ENCODE data around the gene CPED1. TPM values are rescaled to one million over a fixed set of nuclear protein-coding genes. Genes with fewer than 3 reads are reported as not detected.

CPED1 gene
- total and polyA plus RNA-seq, 4 experiments from 2014 or later, result 0.32 TPM; not detected in 3

GRCh38 chr7:121011401-121011800, 22.9 kb downstream of the CPED1 start:
- H3K4me1 Mint-ChIP-seq, result no peaks in the 10 kb centered on the region
- H3K4me3 ChIP-seq (ENCODE audit: low read length in 2 of 2), result no peak overlapping the region
- no peaks in the 10 kb centered on the region for H3K27me3 ChIP-seq (ENCODE audit: insufficient read depth, low read length)
- no peaks in the 10 kb centered on the region for H3K9me3 ChIP-seq (ENCODE audit: control insufficient read depth in 1 of 2, low read length in 2 of 2)
- H3K4me3 Mint-ChIP-seq, result no peak overlapping the region
- CTCF ChIA-PET (ENCODE audit: partially characterized antibody), result no interaction called here
- peaks cover 0 to 2% (median 0%) of the 10 kb centered on the region in 8 donors for H3K9me3 Mint-ChIP-seq
- no peak overlapping the region for H3K27ac ChIP-seq (ENCODE audit: low read depth, low read length)
- no peaks in the 10 kb centered on the region for H3K36me3 ChIP-seq (ENCODE audit: insufficient read depth, low read length)
- DNase-seq, result no peak
- peaks cover 14 to 19% of the 10 kb centered on the region in 2 donors for H3K27me3 Mint-ChIP-seq
- H3K36me3 Mint-ChIP-seq, result no peaks in the 10 kb centered on the region
- intact Hi-C loops (cut with micrococcal nuclease), result no loop called here
- no peak overlapping the region for H3K27ac Mint-ChIP-seq
- POLR2A ChIA-PET (ENCODE audit: partially characterized antibody), result no interaction called here
- no peaks in the 10 kb centered on the region for H3K4me1 ChIP-seq (ENCODE audit: insufficient read depth, low read length)

- no peak overlapping the region for H3K4me3 Mint-ChIP-seq
- no peak overlapping the region for H3K27ac ChIP-seq (ENCODE audit: low read depth, low read length)
Measured at GRCh38 chr7:121012170-121012874, 23.8 kb downstream of the CPED1 start.

GRCh38 chr7:121012919-121013318, 24.4 kb downstream of the CPED1 start:
- Histone ChIP-seq H3K36me3 (ENCODE audit: insufficient read depth, low read length) (no peaks in the 10 kb centered on the region), H3K27me3 (ENCODE audit: insufficient read depth, low read length) (no peaks in the 10 kb centered on the region), H3K27ac (ENCODE audit: low read depth, low read length) (no peak overlapping the region), H3K4me3 (ENCODE audit: low read length in 2 of 2) (no peak overlapping the region), H3K9me3 (ENCODE audit: control insufficient read depth in 1 of 2, low read length in 2 of 2) (no peaks in the 10 kb centered on the region), H3K4me1 (ENCODE audit: insufficient read depth, low read length) (no peaks in the 10 kb centered on the region)
- H3K4me1 Mint-ChIP-seq, result no peaks in the 10 kb centered on the region
- no peak overlapping the region for H3K4me3 Mint-ChIP-seq
- H3K36me3 Mint-ChIP-seq, result no peaks in the 10 kb centered on the region
- peaks cover 9 to 13% of the 10 kb centered on the region in 2 donors for H3K27me3 Mint-ChIP-seq
- DNase-seq, result no peak
- POLR2A ChIA-PET (ENCODE audit: partially characterized antibody), result no interaction called here
- no peak overlapping the region for H3K27ac Mint-ChIP-seq
- CTCF ChIA-PET (ENCODE audit: partially characterized antibody), result interaction anchor here (1.2 kb wide), 1 partner anchor 70 kb away, joined by 3 read pairs; no protein-coding TSS in a partner anchor
- H3K9me3 Mint-ChIP-seq, result peaks cover 0 to 2% (median 0%) of the 10 kb centered on the region in 8 donors
- intact Hi-C loops (cut with micrococcal nuclease), result no loop called here

More at GRCh38 chr7:121012170-121012874, 23.8 kb downstream of the CPED1 start:
- no peaks in the 10 kb centered on the region for H3K4me1 ChIP-seq (ENCODE audit: insufficient read depth, low read length)
- no peaks in the 10 kb centered on the region for H3K27me3 ChIP-seq (ENCODE audit: insufficient read depth, low read length)
- intact Hi-C loops (cut with micrococcal nuclease), result no loop called here
- H3K27me3 Mint-ChIP-seq, result peaks cover 13 to 16% of the 10 kb centered on the region in 2 donors
- no peaks in the 10 kb centered on the region for H3K9me3 ChIP-seq (ENCODE audit: control insufficient read depth in 1 of 2, low read length in 2 of 2)
- H3K9me3 Mint-ChIP-seq, result peaks cover 0 to 2% (median 0%) of the 10 kb centered on the region in 8 donors
- H3K36me3 Mint-ChIP-seq, result no peaks in the 10 kb centered on the region
- POLR2A ChIA-PET (ENCODE audit: partially characterized antibody), result no interaction called here
- CTCF ChIA-PET (ENCODE audit: partially characterized antibody), result interaction anchor here (1.2 kb wide), 1 partner anchor 70 kb away, joined by 3 read pairs; no protein-coding TSS in a partner anchor
- no peak for DNase-seq
- H3K27ac Mint-ChIP-seq, result no peak overlapping the region
- H3K36me3 ChIP-seq (ENCODE audit: insufficient read depth, low read length), result no peaks in the 10 kb centered on the region
- H3K4me3 ChIP-seq (ENCODE audit: low read length in 2 of 2), result no peak overlapping the region
- H3K4me1 Mint-ChIP-seq, result no peaks in the 10 kb centered on the region

- no peak overlapping the region for H3K27ac Mint-ChIP-seq
- no peaks in the 10 kb centered on the region for H3K36me3 Mint-ChIP-seq
- intact Hi-C loops (cut with micrococcal nuclease), result no loop called here
- H3K27me3 ChIP-seq (ENCODE audit: insufficient read depth, low read length), result no peaks in the 10 kb centered on the region
- H3K4me3 ChIP-seq (ENCODE audit: low read length in 2 of 2), result no peak overlapping the region
- H3K27me3 Mint-ChIP-seq, result peaks cover 4 to 7% of the 10 kb centered on the region in 2 donors
- ChIA-PET POLR2A (ENCODE audit: partially characterized antibody) (no interaction called here), CTCF (ENCODE audit: partially characterized antibody) (interaction anchor here (1.5 kb wide), 1 partner anchor 17 kb away, joined by 3 read pairs; no protein-coding TSS in a partner anchor)
- H3K36me3 ChIP-seq (ENCODE audit: insufficient read depth, low read length), result no peaks in the 10 kb centered on the region
- H3K4me1 Mint-ChIP-seq, result no peaks in the 10 kb centered on the region
- peaks cover 0 to 2% (median 0%) of the 10 kb centered on the region in 8 donors for H3K9me3 Mint-ChIP-seq
- H3K4me3 Mint-ChIP-seq, result no peak overlapping the region
- no peaks in the 10 kb centered on the region for H3K9me3 ChIP-seq (ENCODE audit: control insufficient read depth in 1 of 2, low read length in 2 of 2)
- no peak for DNase-seq
- H3K4me1 ChIP-seq (ENCODE audit: insufficient read depth, low read length), result no peaks in the 10 kb centered on the region
- H3K27ac ChIP-seq (ENCODE audit: low read depth, low read length), result no peak overlapping the region
Measured at GRCh38 chr7:121015560-121015959, 27.0 kb downstream of the CPED1 start.

GRCh38 chr7:121016966-121017365, 28.5 kb downstream of the CPED1 start:
- Mint-ChIP-seq H3K4me3 (no peak overlapping the region), H3K36me3 (no peaks in the 10 kb centered on the region), H3K27ac (no peak overlapping the region), H3K4me1 (no peaks in the 10 kb centered on the region), H3K9me3 (peaks cover 0 to 2% (median 0%) of the 10 kb centered on the region in 8 donors), H3K27me3 (peaks cover 4 to 7% of the 10 kb centered on the region in 2 donors)
- H3K9me3 ChIP-seq (ENCODE audit: control insufficient read depth in 1 of 2, low read length in 2 of 2), result no peaks in the 10 kb centered on the region
- H3K27me3 ChIP-seq (ENCODE audit: insufficient read depth, low read length), result no peaks in the 10 kb centered on the region
- intact Hi-C loops (cut with micrococcal nuclease), result no loop called here
- no peak overlapping the region for H3K27ac ChIP-seq (ENCODE audit: low read depth, low read length)
- no peaks in the 10 kb centered on the region for H3K4me1 ChIP-seq (ENCODE audit: insufficient read depth, low read length)
- CTCF ChIA-PET (ENCODE audit: partially characterized antibody), result no interaction called here
- no peak for DNase-seq
- H3K4me3 ChIP-seq (ENCODE audit: low read length in 2 of 2), result no peak overlapping the region
- POLR2A ChIA-PET (ENCODE audit: partially characterized antibody), result no interaction called here
- no peaks in the 10 kb centered on the region for H3K36me3 ChIP-seq (ENCODE audit: insufficient read depth, low read length)

GRCh38 chr7:121017586-121017985, 29.1 kb downstream of the CPED1 start:
- H3K4me1 Mint-ChIP-seq, result no peaks in the 10 kb centered on the region
- H3K36me3 ChIP-seq (ENCODE audit: insufficient read depth, low read length), result no peaks in the 10 kb centered on the region
- H3K27me3 ChIP-seq (ENCODE audit: insufficient read depth, low read length), result no peaks in the 10 kb centered on the region
- POLR2A ChIA-PET (ENCODE audit: partially characterized antibody), result no interaction called here
- CTCF ChIA-PET (ENCODE audit: partially characterized antibody), result no interaction called here
- no peak overlapping the region for H3K27ac Mint-ChIP-seq
- no peak overlapping the region for H3K4me3 Mint-ChIP-seq
- peaks cover 4 to 7% of the 10 kb centered on the region in 2 donors for H3K27me3 Mint-ChIP-seq
- no peaks in the 10 kb centered on the region for H3K4me1 ChIP-seq (ENCODE audit: insufficient read depth, low read length)
- H3K9me3 Mint-ChIP-seq, result peaks cover 0 to 2% (median 0%) of the 10 kb centered on the region in 8 donors
- H3K4me3 ChIP-seq (ENCODE audit: low read length in 2 of 2), result no peak overlapping the region
- intact Hi-C loops (cut with micrococcal nuclease), result no loop called here
- DNase-seq, result no peak
- no peaks in the 10 kb centered on the region for H3K9me3 ChIP-seq (ENCODE audit: control insufficient read depth in 1 of 2, low read length in 2 of 2)
- H3K36me3 Mint-ChIP-seq, result no peaks in the 10 kb centered on the region
- H3K27ac ChIP-seq (ENCODE audit: low read depth, low read length), result no peak overlapping the region

GRCh38 chr7:121019018-121019417, 30.5 kb downstream of the CPED1 start:
- POLR2A ChIA-PET (ENCODE audit: partially characterized antibody), result no interaction called here
- H3K4me1 Mint-ChIP-seq, result no peaks in the 10 kb centered on the region
- H3K4me3 Mint-ChIP-seq, result no peak overlapping the region
- intact Hi-C loops (cut with micrococcal nuclease), result no loop called here
- CTCF ChIA-PET (ENCODE audit: partially characterized antibody), result no interaction called here
- no peaks in the 10 kb centered on the region for H3K36me3 Mint-ChIP-seq
- H3K27ac Mint-ChIP-seq, result no peak overlapping the region
- Histone ChIP-seq H3K36me3 (ENCODE audit: insufficient read depth, low read length) (no peaks in the 10 kb centered on the region), H3K4me1 (ENCODE audit: insufficient read depth, low read length) (no peaks in the 10 kb centered on the region), H3K27ac (ENCODE audit: low read depth, low read length) (no peak overlapping the region), H3K4me3 (ENCODE audit: low read length in 2 of 2) (no peak overlapping the region), H3K9me3 (ENCODE audit: control insufficient read depth in 1 of 2, low read length in 2 of 2) (no peaks in the 10 kb centered on the region), H3K27me3 (ENCODE audit: insufficient read depth, low read length) (no peaks in the 10 kb centered on the region)
- H3K9me3 Mint-ChIP-seq, result peaks cover 0 to 2% (median 0%) of the 10 kb centered on the region in 8 donors
- H3K27me3 Mint-ChIP-seq, result peaks cover under 1 to 4% of the 10 kb centered on the region in 2 donors
- DNase-seq, result no peak
